H1 (cell line): Measurements from ENCODE around the gene RAB8B. TPM values are rescaled to one million over a fixed set of nuclear protein-coding genes. Genes with fewer than 3 reads are reported as not detected.

Experiments used
- CTCF ChIA-PET: fragments of 300-600 bp; sonication (Branson Sonifier 250); formaldehyde crosslinking; loops from one replicate; lab custom pipeline; 2021; ENCODE audit not compliant: partially characterized antibody; lab: Charles Lee
- POLR2A ChIA-PET: fragments of 300-600 bp; sonication (Branson Sonifier 250); formaldehyde crosslinking; loops from one replicate; lab custom pipeline; 2021; ENCODE audit warnings: inconsistent platforms; ENCODE audit not compliant: partially characterized antibody; lab: Charles Lee
- DNase-seq, 2 experiments: peaks; one replicate each; pipeline versions ENCODE4 v3.0.0 to v3.0.0-alpha.2; 2010 to 2022; ENCODE audit warnings: low spot score in 2 of 2, low read depth in 1 of 2, mixed read lengths in 1 of 2
- FAIRE-seq: peaks from 2 replicates; lab custom pipeline; 2011; peaks lifted over from hg19 to GRCh38; lab: Jason Lieb, UNC
- H2AFZ ChIP-seq: 2 replicates; pipeline ENCODE4 v1.8.1; 2012; ENCODE audit warnings: low read length, inconsistent platforms
- H2AK5ac ChIP-seq: 2 replicates; pipeline ENCODE4 v1.6.1; 2013; ENCODE audit warnings: low read depth, low read length
- H2BK120ac ChIP-seq: replicated peaks from 2 replicates; pipeline ENCODE3; 2013; ENCODE audit warnings: low read depth, low read length, inconsistent platforms
- H2BK12ac ChIP-seq: 2 replicates; pipeline ENCODE4 v1.6.1; 2013; ENCODE audit warnings: low read depth, low read length
- H2BK15ac ChIP-seq: 2 replicates; pipeline ENCODE4 v1.6.1; 2013; ENCODE audit warnings: low read length
- H2BK20ac ChIP-seq: 2 replicates; pipeline ENCODE4 v1.6.1; 2013; ENCODE audit warnings: low read length
- H2BK5ac ChIP-seq: 2 replicates; pipeline ENCODE4 v1.6.1; 2013; ENCODE audit warnings: low read depth, low read length
- H3K14ac ChIP-seq: 2 replicates; pipeline ENCODE4 v1.6.1; 2013; ENCODE audit warnings: inconsistent platforms; ENCODE audit not compliant: insufficient read length
- H3K18ac ChIP-seq: 2 replicates; pipeline ENCODE4 v1.6.1; 2013; ENCODE audit warnings: low read length; ENCODE audit errors: extremely low read depth
- H3K23ac ChIP-seq: 2 replicates; pipeline ENCODE4 v1.6.1; 2013; ENCODE audit warnings: inconsistent platforms; ENCODE audit not compliant: insufficient read length
- H3K23me2 ChIP-seq: 2 replicates; pipeline ENCODE4 v1.6.1; 2013; ENCODE audit warnings: low read depth, low read length
- H3K27ac ChIP-seq: 2 replicates; pipeline ENCODE4 v1.6.1; 2011; ENCODE audit warnings: low read depth, low read length, inconsistent platforms
- H3K27me3 ChIP-seq, 4 experiments: replicated peaks in 1 of 4; 1 replicate in 1 of 4; 2 replicates in 3 of 4; pipeline versions ENCODE4 v1.6.1 to v1.8.1; 2011 to 2013; ENCODE audit warnings: low read length in 3 of 4, mild to moderate bottlenecking in 3 of 4, inconsistent platforms in 2 of 4, mixed read lengths in 2 of 4, moderate library complexity in 1 of 4; ENCODE audit not compliant: control insufficient read depth in 3 of 4, insufficient read depth in 3 of 4; ENCODE audit errors: extremely low read depth in 1 of 4
- H3K36me3 ChIP-seq, 4 experiments: 2 replicates each; pipeline versions ENCODE4 v1.6.1 to v1.8.1; 2011 to 2013; ENCODE audit warnings: mild to moderate bottlenecking in 4 of 4, low read length in 3 of 4, moderate library complexity in 2 of 4, control low read depth in 1 of 4, inconsistent platforms in 1 of 4; ENCODE audit not compliant: insufficient read depth in 4 of 4, control insufficient read depth in 2 of 4
- H3K4ac ChIP-seq: replicated peaks from 2 replicates; pipeline ENCODE3; 2013; ENCODE audit warnings: low read length, low read depth, mixed read lengths, inconsistent platforms; ENCODE audit not compliant: insufficient read length
- H3K4me1 ChIP-seq, 4 experiments: replicated peaks in 1 of 4; 1 replicate in 1 of 4; 2 replicates in 3 of 4; pipeline versions ENCODE4 v1.6.1 to v1.8.1; 2011 to 2013; ENCODE audit warnings: low read length in 3 of 4, inconsistent platforms in 2 of 4, mixed read lengths in 1 of 4; ENCODE audit not compliant: insufficient read depth in 4 of 4, control insufficient read depth in 3 of 4
- H3K4me2 ChIP-seq, 2 experiments: 2 replicates each; pipeline versions ENCODE4 v1.6.1 to v1.8.1; 2011 to 2013; ENCODE audit warnings: low read depth in 2 of 2, low read length in 2 of 2, control low read depth in 1 of 2, inconsistent platforms in 1 of 2, mild to moderate bottlenecking in 1 of 2; ENCODE audit not compliant: insufficient read depth in 1 of 2
- H3K4me3 ChIP-seq, 4 experiments: fragments of 200-600, 300-600 bp in 1 of 4; sonication (generic), shearing (Covaris generic), sonication (Bioruptor Twin) in 1 of 4; 2 replicates each; pipeline versions ENCODE4 v1.5.1 to v1.8.1; 2011 to 2016; ENCODE audit warnings: low read length in 4 of 4, low read depth in 3 of 4, control low read depth in 2 of 4, inconsistent platforms in 2 of 4, mild to moderate bottlenecking in 2 of 4, mixed read lengths in 1 of 4, moderate library complexity in 1 of 4; ENCODE audit not compliant: insufficient read depth in 2 of 4; ENCODE audit errors: extremely low read depth in 1 of 4
- H3K56ac ChIP-seq: replicated peaks from 2 replicates; pipeline ENCODE3; 2013; ENCODE audit warnings: low read depth, mild to moderate bottlenecking, mixed read lengths, low read length, inconsistent platforms; ENCODE audit not compliant: insufficient read length
- H3K79me1 ChIP-seq: 2 replicates; pipeline ENCODE4 v1.6.1; 2013; ENCODE audit warnings: low read depth, low read length, control low read depth
- H3K79me2 ChIP-seq, 2 experiments: 2 replicates each; pipeline versions ENCODE4 v1.6.1 to v1.8.1; 2012 to 2013; ENCODE audit warnings: low read length in 2 of 2, mild to moderate bottlenecking in 2 of 2, inconsistent platforms in 1 of 2; ENCODE audit not compliant: insufficient read depth in 2 of 2, control insufficient read depth in 1 of 2
- H3K9ac ChIP-seq, 4 experiments: replicated peaks in 1 of 4; 1 replicate in 1 of 4; 2 replicates in 3 of 4; pipeline versions ENCODE4 v1.6.1 to v1.8.1; 2011 to 2013; ENCODE audit warnings: low read depth in 3 of 4, low read length in 3 of 4, control low read depth in 2 of 4, mild to moderate bottlenecking in 2 of 4, moderate library complexity in 2 of 4, inconsistent platforms in 1 of 4; ENCODE audit errors: extremely low read depth in 1 of 4
- H3K9me3 ChIP-seq, 2 experiments: 2 replicates each; pipeline versions ENCODE4 v1.6.1 to v1.8.1; 2012 to 2013; ENCODE audit warnings: mild to moderate bottlenecking in 2 of 2, moderate library complexity in 2 of 2, control low read depth in 1 of 2, inconsistent platforms in 1 of 2, low read depth in 1 of 2, low read length in 1 of 2, mixed read lengths in 1 of 2; ENCODE audit not compliant: insufficient read depth in 2 of 2
- H4K20me1 ChIP-seq, 2 experiments: replicated peaks in 1 of 2; 2 replicates each; pipeline versions ENCODE3 to v1.8.1; 2011 to 2013; ENCODE audit warnings: inconsistent platforms in 2 of 2, low read length in 2 of 2, mild to moderate bottlenecking in 1 of 2; ENCODE audit not compliant: insufficient read depth in 2 of 2, control insufficient read depth in 1 of 2
- H4K5ac ChIP-seq: 2 replicates; pipeline ENCODE4 v1.6.1; 2013; ENCODE audit warnings: low read length, low read depth, mixed read lengths, inconsistent platforms; ENCODE audit not compliant: insufficient read length
- H4K8ac ChIP-seq: 2 replicates; pipeline ENCODE4 v1.8.0; 2013; ENCODE audit warnings: mild to moderate bottlenecking, moderate library complexity, low read length, inconsistent platforms; ENCODE audit not compliant: insufficient read depth; ENCODE audit errors: extremely low read depth
- H4K91ac ChIP-seq: replicated peaks from 2 replicates; pipeline ENCODE3; 2013; ENCODE audit warnings: low read length, mixed read lengths, inconsistent platforms; ENCODE audit not compliant: insufficient read length
- CBX8 ChIP-seq: fragments of 300-800, 300-1000 bp; sonication (generic); IDR thresholded peaks from 2 replicates; pipeline ENCODE4 v1.7.1; 2016; ENCODE audit warnings: low read depth, low read length, borderline replicate concordance
- CTBP2 ChIP-seq: IDR thresholded peaks from 2 replicates; pipeline ENCODE4 v1.7.0; 2011; ENCODE audit warnings: borderline replicate concordance, mild to moderate bottlenecking, moderate library complexity, mixed read lengths, low read length; ENCODE audit not compliant: insufficient read depth, insufficient read length
- CTCF ChIP-seq, 3 experiments: IDR thresholded peaks; 1 replicate in 2 of 3; 2 replicates in 1 of 3; pipeline versions ENCODE4 v1.5.1 to v1.6.1; 2011; ENCODE audit warnings: low read length in 3 of 3, mild to moderate bottlenecking in 3 of 3, inconsistent platforms in 2 of 3, low read depth in 1 of 3, moderate library complexity in 1 of 3; ENCODE audit not compliant: insufficient read depth in 1 of 3; ENCODE audit errors: control extremely low read depth in 1 of 3
- HDAC2 ChIP-seq, 2 experiments: fragments of 300-600 bp in 1 of 2; sonication (generic) in 1 of 2; IDR thresholded peaks; 2 replicates each; pipeline ENCODE4 v1.6.1; 2011 to 2012; ENCODE audit warnings: low read depth in 2 of 2, low read length in 2 of 2, mild to moderate bottlenecking in 2 of 2, moderate library complexity in 2 of 2, borderline replicate concordance in 1 of 2, inconsistent platforms in 1 of 2
- RXRA ChIP-seq: IDR thresholded peaks from 2 replicates; pipeline ENCODE4 v1.6.1; 2011; ENCODE audit warnings: low read depth, mild to moderate bottlenecking, low read length, moderate library complexity; ENCODE audit not compliant: insufficient read depth
- SRF ChIP-seq: IDR thresholded peaks from 2 replicates; pipeline ENCODE4 v1.6.1; 2011; ENCODE audit warnings: mild to moderate bottlenecking, low read depth, low read length, moderate library complexity
- WGBS, 2 experiments: shearing (Covaris generic) in 1 of 2; methylation state at CpG; one replicate each; pipeline versions ENCODE4 v1.1.6 to v1.1.7; 2013 to 2015; ENCODE audit warnings: low lambda C conversion rate in 2 of 2, mixed read lengths in 2 of 2, inconsistent platforms in 1 of 2, low coverage in 1 of 2, missing lambda C conversion rate in 1 of 2; ENCODE audit not compliant: insufficient replicate concordance in 2 of 2, insufficient coverage in 1 of 2, insufficient read length in 1 of 2; ENCODE audit errors: extremely low coverage in 1 of 2, missing lambda C conversion rate in 1 of 2; 5-methylcytosine and 5-hydroxymethylcytosine counted together
- polyA plus RNA-seq, 7 experiments: library from polyadenylated mRNA; depleted of rRNA in 3 of 7; stranded (reverse) in 5 of 7; unstranded in 2 of 7; fragments of >200 nt in 5 of 7; fragments of 200-250 nt in 2 of 7; gene quantifications; 1 replicate in 5 of 7; 2 replicates in 1 of 7; 4 replicates in 1 of 7; pipeline versions ENCODE4 v1.2.1 to v1.2.3, GENCODE V29; 2011 to 2013; ENCODE audit warnings: missing spikeins in 2 of 7, mixed read lengths in 2 of 7
- total RNA-seq: library from RNA; stranded (reverse); fragmentation: NEBNext Ultra II Directional; extraction: Animal tissue kit (Norgen Biotek cat#: 25700); gene quantifications from 2 replicates; pipeline ENCODE4 v1.2.1, GENCODE V29; 2021

RAB8B gene
- total and polyA plus RNA-seq, 2 of the 8 experiments (the other 6 are each of a cell fraction or from before 2014, with no cell fraction given), result 9.5 to 47.8 TPM

GRCh38 chr15:63276342-63277037 is 87.1 kb downstream of the RAB8B start:
- Histone ChIP-seq H3K9ac (peak overlapping the region; percentile 8 to 56 (median 26); a peak in 6 of 7 replicates), H2BK120ac (no peak overlapping the region), H2BK12ac (no peak overlapping the region), H2BK5ac (no peak overlapping the region), H3K18ac (peak overlapping the region; percentile 57; the same call in 1 of the 2 replicates), H4K20me1 (no peaks in the 10 kb centered on the region), H2BK20ac (no peak overlapping the region), H4K91ac (peak overlapping the region; percentile 38), H3K36me3 (peaks cover 0 to 4% (median 0%) of the 10 kb centered on the region in 4 experiments; a peak in 1 of 8 replicates), H3K4me1 (peaks cover 0 to 2% (median 0%) of the 10 kb centered on the region in 4 experiments; a peak in 2 of 7 replicates), H2AK5ac (no peak overlapping the region), H3K23me2 (peaks cover 4% of the 10 kb centered on the region; the same call in 1 of the 2 replicates), H4K8ac (no peak overlapping the region; the same call in 1 of the 2 replicates), H3K79me1 (no peaks in the 10 kb centered on the region), H3K4me2 (peak overlapping the region; percentile 75 to 87), H3K4ac (no peak overlapping the region), H3K79me2 (no peaks in the 10 kb centered on the region), H2AFZ (peak overlapping the region; percentile 16), H3K27ac (no peak overlapping the region), H3K14ac (no peak overlapping the region), H3K23ac (no peak overlapping the region), H3K4me3 (peak overlapping the region; percentile 54 to 67 (median 60)), H4K5ac (peak overlapping the region; percentile 55), H3K56ac (no peak overlapping the region), H3K9me3 (peaks cover 0 to 5% of the 10 kb centered on the region in 2 experiments; a peak in 3 of 4 replicates), H3K27me3 (no peaks in the 10 kb centered on the region; a peak in 1 of 7 replicates), H2BK15ac (no peak overlapping the region)
- TF ChIP-seq CTCF (IDR thresholded peaks at IDR 0.05; ENCODE audit: control extremely low read depth in 1 of 3, insufficient read depth in 1 of 3, low read depth in 1 of 3, low read length in 3 of 3) (no peak), SRF (no peak), CBX8 (no peak), CTBP2 (no peak), RXRA (no peak), HDAC2 (IDR thresholded peaks at IDR 0.05; ENCODE audit: borderline replicate concordance in 1 of 2, low read depth in 2 of 2, low read length in 2 of 2) (no peak)
- ChIA-PET POLR2A (interaction anchor here (0.6 to 3.3 kb wide), 12 partner anchors 9 to 542 kb away, joined by 3 to 8 read pairs (median 3); partner anchors contain the start of gene RPS27L), CTCF (interaction anchor here (0.6 to 0.7 kb wide), 4 partner anchors 11 to 432 kb away, joined by 3 to 4 read pairs (median 3); no protein-coding TSS in a partner anchor)
- FAIRE-seq (no peak), DNase-seq (no peak)
- 30% methylated on average over 11 of the region's 11 CpGs; no CpG with 5 or more reads in 1 of the 2 experiments for WGBS, 2 experiments
